ENCODE measurements around the gene HDX. TPM values are rescaled to one million over a fixed set of nuclear protein-coding genes. Genes with fewer than 3 reads are reported as not detected.
"Not testable (repeated sequence)": the region's sequence is repeated elsewhere in the genome, so short reads cannot be mapped to it uniquely, and the experiment has no call there.

Gene HDX
- polyA plus RNA-seq (2012; rRNA removed) = 1.2 and 1.6 TPM in 2 replicates
- polyA plus RNA-seq (2012; cell fraction: cytosol; rRNA removed) = 1.8 and 2.2 TPM in 2 replicates
- 1.2 and 2.3 TPM in 2 replicates for polyA plus RNA-seq (2012; cell fraction: nucleus; rRNA removed)

- peak; percentile 56 for DNase-seq
- H3K4me2 ChIP-seq = peak within 1 kb of the TSS; percentile 74
- H3K79me2 ChIP-seq (ENCODE audit: insufficient read depth) = peaks cover 16% of the 10 kb centered on the region; the same call in 1 of the 2 replicates
- WGBS (ENCODE audit: low lambda C conversion rate) = 16% methylated on average over 26 of the region's 38 CpGs
- no peaks in the 10 kb centered on the region for H4K20me1 ChIP-seq (ENCODE audit: insufficient read depth)
- H3K9me2 ChIP-seq = no peaks in the 10 kb centered on the region
- CTCF ChIA-PET = no interaction called here
- no peaks in the 10 kb centered on the region for H3K9me3 ChIP-seq
- no peaks in the 10 kb centered on the region for H3F3A ChIP-seq (replicated peaks; ENCODE audit: insufficient read depth)
- no peaks in the 10 kb centered on the region for H3K27me3 ChIP-seq (ENCODE audit: insufficient read depth)
- peak within 1 kb of the TSS; percentile 90 to 92 for H3K27ac ChIP-seq (ENCODE audit: low read depth in 2 of 2, low read length in 1 of 2)
- POLR2A ChIA-PET = interaction anchor here (1.0 kb wide), 1 partner anchor 320 kb away, joined by 3 read pairs; no protein-coding TSS in a partner anchor
- TF ChIP-seq, protein P1, sequence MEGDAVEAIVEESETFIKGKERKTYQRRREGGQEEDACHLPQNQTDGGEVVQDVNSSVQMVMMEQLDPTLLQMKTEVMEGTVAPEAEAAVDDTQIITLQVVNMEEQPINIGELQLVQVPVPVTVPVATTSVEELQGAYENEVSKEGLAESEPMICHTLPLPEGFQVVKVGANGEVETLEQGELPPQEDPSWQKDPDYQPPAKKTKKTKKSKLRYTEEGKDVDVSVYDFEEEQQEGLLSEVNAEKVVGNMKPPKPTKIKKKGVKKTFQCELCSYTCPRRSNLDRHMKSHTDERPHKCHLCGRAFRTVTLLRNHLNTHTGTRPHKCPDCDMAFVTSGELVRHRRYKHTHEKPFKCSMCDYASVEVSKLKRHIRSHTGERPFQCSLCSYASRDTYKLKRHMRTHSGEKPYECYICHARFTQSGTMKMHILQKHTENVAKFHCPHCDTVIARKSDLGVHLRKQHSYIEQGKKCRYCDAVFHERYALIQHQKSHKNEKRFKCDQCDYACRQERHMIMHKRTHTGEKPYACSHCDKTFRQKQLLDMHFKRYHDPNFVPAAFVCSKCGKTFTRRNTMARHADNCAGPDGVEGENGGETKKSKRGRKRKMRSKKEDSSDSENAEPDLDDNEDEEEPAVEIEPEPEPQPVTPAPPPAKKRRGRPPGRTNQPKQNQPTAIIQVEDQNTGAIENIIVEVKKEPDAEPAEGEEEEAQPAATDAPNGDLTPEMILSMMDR (IDR thresholded peaks at IDR 0.05) = no peak
- TF ChIP-seq GABPA (IDR thresholded peaks at IDR 0.05; ENCODE audit: low read depth) (no peak), CHD2 (IDR thresholded peaks at IDR 0.05; ENCODE audit: low read length, partially characterized antibody) (peak; percentile 40), REST (IDR thresholded peaks at IDR 0.05; ENCODE audit: low read depth, low read length) (no peak), GATA2 (CRISPR knock-in tag; IDR thresholded peaks at IDR 0.05) (peak; percentile 99), TAF1 (IDR thresholded peaks at IDR 0.05; ENCODE audit: borderline replicate concordance, low read depth, low read length) (0 out of 2 replicates have a peak, but pooled peaks have one; percentile 14), ELF1 (IDR thresholded peaks at IDR 0.05) (no peak), FOSL2 (IDR thresholded peaks at IDR 0.05; ENCODE audit: borderline replicate concordance, low read depth) (no peak), NRF1 (IDR thresholded peaks at IDR 0.05; ENCODE audit: low read depth, low read length) (peak; percentile 63), EZH2phosphoT487 (IDR thresholded peaks at IDR 0.05; ENCODE audit: borderline replicate concordance, low read depth) (no peak), RFX5 (IDR thresholded peaks at IDR 0.05; ENCODE audit: low read length) (no peak), SIN3A (IDR thresholded peaks at IDR 0.05; ENCODE audit: borderline replicate concordance, low read depth, low read length) (peak; percentile 27; the same call in 1 of the 2 replicates), FOXJ3 (CRISPR knock-in tag; IDR thresholded peaks at IDR 0.05) (peak; percentile 100), POLR2AphosphoS5 (IDR thresholded peaks at IDR 0.05; ENCODE audit: low read depth, low read length) (peak; percentile 42; the same call in 1 of the 2 replicates), IRF3 (IDR thresholded peaks at IDR 0.05; ENCODE audit: low read depth, low read length) (no peak)
- TF ChIP-seq, protein P2, sequence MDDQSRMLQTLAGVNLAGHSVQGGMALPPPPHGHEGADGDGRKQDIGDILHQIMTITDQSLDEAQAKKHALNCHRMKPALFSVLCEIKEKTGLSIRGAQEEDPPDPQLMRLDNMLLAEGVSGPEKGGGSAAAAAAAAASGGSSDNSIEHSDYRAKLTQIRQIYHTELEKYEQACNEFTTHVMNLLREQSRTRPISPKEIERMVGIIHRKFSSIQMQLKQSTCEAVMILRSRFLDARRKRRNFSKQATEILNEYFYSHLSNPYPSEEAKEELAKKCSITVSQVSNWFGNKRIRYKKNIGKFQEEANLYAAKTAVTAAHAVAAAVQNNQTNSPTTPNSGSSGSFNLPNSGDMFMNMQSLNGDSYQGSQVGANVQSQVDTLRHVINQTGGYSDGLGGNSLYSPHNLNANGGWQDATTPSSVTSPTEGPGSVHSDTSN (IDR thresholded peaks at IDR 0.05) = peak; percentile 38; the same call in 1 of the 2 replicates
- H3K4me1 ChIP-seq (ENCODE audit: control insufficient read depth in 1 of 2, insufficient read depth in 2 of 2, low read depth in 1 of 2, low read length in 1 of 2) = no peaks in the 10 kb centered on the region; a peak in 1 of 4 replicates
- peak within 1 kb of the TSS; percentile 80 for H3K9ac ChIP-seq
- peak within 1 kb of the TSS; percentile 57 to 67 for H3K4me3 ChIP-seq (ENCODE audit: low read depth in 2 of 2, low read length in 1 of 2)
- peak within 1 kb of the TSS; percentile 84 for H2AFZ ChIP-seq (ENCODE audit: low read depth)
- no peaks in the 10 kb centered on the region for H3K36me3 ChIP-seq (replicated peaks in 1 of 2; ENCODE audit: control insufficient read depth in 1 of 2, insufficient read depth in 2 of 2, low read length in 1 of 2)
Measured at GRCh38 chrX:84501798-84502628, at the start of gene HDX. Gene HDX, minus strand, starts transcription at chrX:84502453. Its CDS starts 27,056 bp downstream, at chrX:84475397.

DNA sequence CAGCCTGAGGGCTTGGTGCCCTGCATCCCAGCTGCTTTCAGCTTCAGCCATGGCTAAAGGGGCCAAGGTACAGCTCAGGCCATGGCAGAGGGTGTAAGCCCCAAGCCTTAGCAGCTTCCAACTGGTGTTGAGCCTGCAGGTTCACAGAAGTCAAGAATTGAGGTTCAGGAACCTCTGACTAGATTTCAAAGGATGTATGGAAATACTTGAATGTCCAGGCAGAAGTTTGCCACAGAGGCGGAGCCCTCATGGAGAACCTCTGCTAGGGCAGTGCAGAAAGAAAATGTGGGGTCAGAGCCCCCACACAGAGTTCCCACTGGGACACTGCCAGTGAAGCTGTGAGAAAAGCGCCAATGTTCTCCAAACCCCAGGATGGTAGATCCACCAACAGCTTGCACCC, 39.1 kb upstream of the HDX start:
- H3K9me3 ChIP-seq; H3K27me3 ChIP-seq (ENCODE audit: insufficient read depth); CTCF ChIA-PET; H3K9me2 ChIP-seq; DNase-seq; H3K79me2 ChIP-seq (ENCODE audit: insufficient read depth); H3K4me2 ChIP-seq; H3K27ac ChIP-seq (ENCODE audit: low read depth in 2 of 2, low read length in 1 of 2); H3K9ac ChIP-seq; H3F3A ChIP-seq (replicated peaks; ENCODE audit: insufficient read depth); H3K36me3 ChIP-seq (replicated peaks in 1 of 2; ENCODE audit: control insufficient read depth in 1 of 2, insufficient read depth in 2 of 2, low read length in 1 of 2); POLR2A ChIA-PET; H3K4me3 ChIP-seq (ENCODE audit: low read depth in 2 of 2, low read length in 1 of 2); H3K4me1 ChIP-seq (ENCODE audit: control insufficient read depth in 1 of 2, insufficient read depth in 2 of 2, low read depth in 1 of 2, low read length in 1 of 2); H4K20me1 ChIP-seq (ENCODE audit: insufficient read depth); H2AFZ ChIP-seq (ENCODE audit: low read depth): not testable (repeated sequence)
- WGBS (ENCODE audit: low lambda C conversion rate) = 25% methylated on average over 2 of the region's 2 CpGs
